HepG2 (cell line): ENCODE data around the gene BTNL3.

Experiments used
- MXD4 ChIP-seq: IDR thresholded peaks from 2 replicates; pipeline ENCODE4 v1.6.1; 2016; ENCODE audit warnings: mild to moderate bottlenecking, missing biosample characterization, missing genetic modification reagents
- TAF1 ChIP-seq: sonication (generic); formaldehyde crosslinking; IDR thresholded peaks from 2 replicates; pipeline ENCODE4 v1.4.0; 2020; ENCODE audit warnings: missing genetic modification reagents
- UBTF ChIP-seq: sonication (generic); formaldehyde crosslinking; IDR thresholded peaks from 2 replicates; pipeline ENCODE4 v1.4.0; 2020; ENCODE audit warnings: mild to moderate bottlenecking, missing genetic modification reagents
- YEATS2 ChIP-seq: sonication (generic); formaldehyde crosslinking; IDR thresholded peaks from 2 replicates; pipeline ENCODE4 v1.4.0; 2020; ENCODE audit warnings: missing genetic modification reagents, borderline replicate concordance
- ZNF34 ChIP-seq: sonication (generic); formaldehyde crosslinking; IDR thresholded peaks from 2 replicates; pipeline ENCODE4 v1.4.0; 2020; ENCODE audit warnings: mild to moderate bottlenecking, missing genetic modification reagents, borderline replicate concordance
- TF ChIP-seq, protein P1 (sequence below): sonication (generic); formaldehyde crosslinking; IDR thresholded peaks from 2 replicates; pipeline ENCODE4 v1.4.0; 2020; ENCODE audit warnings: low read depth, mild to moderate bottlenecking, missing genetic modification reagents

GRCh38 chr5:181031716-181032115 lies 43.1 kb downstream of the BTNL3 start:
- TF ChIP-seq ZNF34 (CRISPR knock-in tag) (no peak), TAF1 (CRISPR knock-in tag) (no peak), MXD4 (no peak), YEATS2 (CRISPR knock-in tag) (no peak), UBTF (CRISPR knock-in tag) (no peak)
- TF ChIP-seq, protein P1, sequence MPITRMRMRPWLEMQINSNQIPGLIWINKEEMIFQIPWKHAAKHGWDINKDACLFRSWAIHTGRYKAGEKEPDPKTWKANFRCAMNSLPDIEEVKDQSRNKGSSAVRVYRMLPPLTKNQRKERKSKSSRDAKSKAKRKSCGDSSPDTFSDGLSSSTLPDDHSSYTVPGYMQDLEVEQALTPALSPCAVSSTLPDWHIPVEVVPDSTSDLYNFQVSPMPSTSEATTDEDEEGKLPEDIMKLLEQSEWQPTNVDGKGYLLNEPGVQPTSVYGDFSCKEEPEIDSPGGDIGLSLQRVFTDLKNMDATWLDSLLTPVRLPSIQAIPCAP (CRISPR knock-in tag), result no peak
